Neural crest cell (in vitro differentiated cells): ENCODE results near the gene LRP3. TPM values are rescaled to one million over a fixed set of nuclear protein-coding genes. Genes with fewer than 3 reads are reported as not detected.

Source experiments
- DNase-seq: peaks from one replicate; pipeline ENCODE4 v3.0.0; 2021; ENCODE audit warnings: low read depth, mixed read lengths, low spot score
- H3K27ac Mint-ChIP-seq: one replicate; pipeline ENCODE4 v1.8.0; 2021; ENCODE audit warnings: mild to moderate bottlenecking, mixed read lengths; ENCODE audit not compliant: unreplicated experiment
- H3K27me3 Mint-ChIP-seq: 2 replicates; pipeline ENCODE4 v1.8.0; 2021; ENCODE audit warnings: low read depth, mild to moderate bottlenecking, mixed read lengths
- H3K36me3 Mint-ChIP-seq: 2 replicates; pipeline ENCODE4 v1.8.0; 2021; ENCODE audit warnings: low read depth, mild to moderate bottlenecking, mixed read lengths
- H3K4me1 Mint-ChIP-seq: 2 replicates; pipeline ENCODE4 v1.8.0; 2021; ENCODE audit warnings: mixed read lengths
- H3K4me3 Mint-ChIP-seq: one replicate; pipeline ENCODE4 v1.8.0; 2021; ENCODE audit warnings: mild to moderate bottlenecking, mixed read lengths
- H3K9me3 Mint-ChIP-seq: 2 replicates; pipeline ENCODE4 v1.8.0; 2021; ENCODE audit warnings: mixed read lengths
- CTCF ChIP-seq: fragments of 200-600 bp; sonication (generic); conservative IDR thresholded peaks from 2 replicates; pipeline ENCODE4 v1.5.0; 2021; ENCODE audit warnings: antibody characterized with exemption, mild to moderate bottlenecking
- total RNA-seq: library from RNA; stranded (reverse); gene quantifications from 2 replicates; pipeline ENCODE4 v1.2.1, GENCODE V29; 2021

LRP3 gene
- total RNA-seq, 1 donor from 2014 or later, result 85.6 TPM

- Mint-ChIP-seq H3K4me1 (no peaks in the 10 kb centered on the region), H3K36me3 (no peaks in the 10 kb centered on the region), H3K9me3 (no peaks in the 10 kb centered on the region), H3K4me3 (no peak overlapping the region), H3K27ac (no peak overlapping the region), H3K27me3 (peaks cover 3% of the 10 kb centered on the region)
- peak; percentile 71 for TF ChIP-seq CTCF
- DNase-seq, result no peak
Observed at GRCh38 chr19:33241530-33242101, 47.5 kb downstream of the LRP3 start.

GRCh38 chr19:33242131-33242530 lies 48.0 kb downstream of the LRP3 start:
- TF ChIP-seq CTCF, result no peak
- H3K27ac Mint-ChIP-seq, result no peak overlapping the region
- H3K4me1 Mint-ChIP-seq, result no peaks in the 10 kb centered on the region
- no peaks in the 10 kb centered on the region for H3K36me3 Mint-ChIP-seq
- DNase-seq, result no peak
- H3K4me3 Mint-ChIP-seq, result no peak overlapping the region
- no peaks in the 10 kb centered on the region for H3K9me3 Mint-ChIP-seq
- peaks cover 3% of the 10 kb centered on the region for H3K27me3 Mint-ChIP-seq

GRCh38 chr19:33242911-33243310 lies 48.8 kb downstream of the LRP3 start:
- Mint-ChIP-seq H3K36me3 (no peaks in the 10 kb centered on the region), H3K9me3 (no peaks in the 10 kb centered on the region), H3K27me3 (peaks cover 3% of the 10 kb centered on the region), H3K27ac (no peak overlapping the region), H3K4me3 (no peak overlapping the region), H3K4me1 (no peaks in the 10 kb centered on the region)
- TF ChIP-seq CTCF, result no peak
- DNase-seq, result no peak

- Mint-ChIP-seq H3K36me3 (no peaks in the 10 kb centered on the region), H3K4me1 (no peaks in the 10 kb centered on the region), H3K4me3 (no peak overlapping the region), H3K27me3 (peaks cover 3% of the 10 kb centered on the region), H3K9me3 (no peaks in the 10 kb centered on the region), H3K27ac (no peak overlapping the region)
- TF ChIP-seq CTCF, result peak; percentile 62
- no peak for DNase-seq
Observed at GRCh38 chr19:33245948-33246708, 52.0 kb downstream of the LRP3 start.

- Mint-ChIP-seq H3K27me3 (peaks cover 3% of the 10 kb centered on the region), H3K9me3 (no peaks in the 10 kb centered on the region), H3K4me3 (no peak overlapping the region), H3K4me1 (no peaks in the 10 kb centered on the region), H3K27ac (no peak overlapping the region), H3K36me3 (no peaks in the 10 kb centered on the region)
- no peak for DNase-seq
- no peak for TF ChIP-seq CTCF
Observed at GRCh38 chr19:33246709-33247440, 52.7 kb downstream of the LRP3 start.
